ENCODE data around the gene FBN3.

The FBN3 gene

GRCh38 chr19:8088752-8089663 lies 60.4 kb downstream of the FBN3 start:
- no peak for DNase-seq

DNA sequence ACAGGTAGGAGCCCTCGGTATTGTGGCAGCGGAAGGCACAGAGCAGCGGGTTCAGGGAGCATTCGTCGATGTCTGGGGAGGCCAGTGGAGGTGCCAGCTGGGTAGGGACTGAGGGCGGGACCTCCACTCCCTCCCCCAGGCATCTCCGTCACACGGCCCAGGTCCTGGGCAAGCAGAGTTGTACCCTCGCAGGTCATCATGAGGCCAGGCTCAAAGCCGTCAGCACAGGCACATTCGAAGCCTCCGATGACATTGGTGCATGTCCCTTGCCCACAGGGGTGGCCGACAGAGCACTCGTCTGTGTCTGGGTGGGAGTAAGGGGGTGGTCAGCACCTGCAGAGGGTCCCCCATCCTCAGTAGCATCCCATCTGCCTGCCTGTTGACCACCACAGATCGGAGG lies 61.5 kb downstream of the FBN3 start:
- DNase-seq, result no peak

DNA sequence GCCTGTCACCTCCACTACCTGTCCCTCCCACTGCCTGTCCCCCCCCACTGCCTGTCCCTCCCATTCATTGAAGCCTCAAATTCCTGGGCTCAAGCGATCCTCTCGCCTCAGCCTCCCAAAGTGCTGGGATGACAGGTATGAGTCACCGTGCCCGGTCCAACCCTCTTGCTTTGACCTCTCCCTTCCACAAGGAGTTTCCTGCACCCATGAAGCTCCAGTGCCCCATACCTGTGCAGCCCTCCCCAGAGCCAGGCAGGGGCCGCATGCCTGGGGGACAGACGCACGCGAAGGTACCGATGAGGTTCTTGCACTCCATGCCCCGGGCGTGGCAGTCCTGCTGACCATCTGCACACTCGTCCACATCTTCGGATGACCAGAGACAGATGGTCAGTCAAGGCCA lies 62.5 kb downstream of the FBN3 start:
- no peak for DNase-seq

GRCh38 chr19:8085598-8086408 lies 63.6 kb downstream of the FBN3 start:
- DNase-seq, result no peak

- no peak for DNase-seq
Observed at GRCh38 chr19:8084152-8084551, 65.2 kb downstream of the FBN3 start.

DNA sequence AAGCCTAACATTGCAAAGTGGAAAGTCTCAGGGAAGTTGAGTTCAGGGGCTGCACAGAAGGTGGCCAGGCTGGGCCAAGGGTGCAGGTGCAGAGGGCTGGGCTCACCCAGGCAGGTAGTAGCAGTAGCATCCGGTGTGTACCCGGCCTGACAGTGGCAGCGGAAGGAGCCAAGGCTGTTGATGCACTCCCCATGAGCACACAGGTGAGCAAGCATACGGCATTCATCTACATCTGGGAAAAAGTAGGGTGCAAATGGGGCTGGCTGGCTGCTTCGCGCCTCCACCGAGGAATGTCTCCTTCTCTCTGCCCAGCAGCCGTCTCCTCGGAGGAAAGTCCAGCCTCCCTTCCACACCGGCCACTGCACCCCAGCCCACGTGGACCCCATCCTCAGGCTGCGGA lies 66.3 kb downstream of the FBN3 start:
- no peak for DNase-seq

GRCh38 chr19:8081569-8082550 lies 67.5 kb downstream of the FBN3 start:
- DNase-seq, result no peak

DNA sequence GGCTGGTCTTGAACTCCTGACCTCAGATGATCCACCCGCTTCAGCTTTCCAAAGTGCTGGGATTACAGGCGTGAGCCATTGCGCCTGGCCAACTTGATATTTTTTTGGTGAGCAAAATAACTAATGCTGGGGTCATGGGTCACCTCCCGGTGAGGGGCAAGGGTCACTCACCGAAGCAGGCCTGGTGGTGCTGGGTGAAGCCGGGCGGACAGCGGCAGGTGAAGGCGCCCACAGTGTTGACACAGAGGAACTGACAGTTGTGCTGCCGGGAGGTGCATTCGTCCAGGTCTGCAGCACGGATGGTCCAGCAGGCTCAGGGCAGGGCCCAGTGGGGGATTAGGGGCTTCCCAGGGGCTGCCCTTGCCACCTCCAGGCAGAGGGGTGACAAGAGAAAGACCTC lies 68.6 kb downstream of the FBN3 start:
- no peak for DNase-seq

DNA sequence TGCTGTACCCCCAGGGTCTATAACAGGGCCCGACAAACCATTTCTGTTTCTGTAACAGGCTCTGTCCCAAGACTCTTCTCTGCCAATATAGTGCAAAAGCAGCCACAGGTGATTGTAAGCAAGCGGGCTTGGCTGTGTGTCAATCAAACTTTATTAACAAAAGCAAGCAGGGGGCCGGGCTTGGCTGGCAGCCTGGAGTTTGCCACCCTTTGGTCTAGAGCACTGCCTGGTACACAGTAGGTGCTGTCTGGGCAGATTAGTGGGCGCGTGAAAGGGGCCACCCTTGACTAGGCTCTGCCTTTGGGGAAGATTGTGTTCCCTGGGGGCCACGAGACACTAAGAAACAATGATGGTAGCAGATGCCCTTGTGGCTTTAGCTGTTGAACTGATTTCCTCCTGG lies 69.4 kb downstream of the FBN3 start:
- no peak for DNase-seq

GRCh38 chr19:8075158-8076074 lies 74.0 kb downstream of the FBN3 start:
- no peak for DNase-seq

DNA sequence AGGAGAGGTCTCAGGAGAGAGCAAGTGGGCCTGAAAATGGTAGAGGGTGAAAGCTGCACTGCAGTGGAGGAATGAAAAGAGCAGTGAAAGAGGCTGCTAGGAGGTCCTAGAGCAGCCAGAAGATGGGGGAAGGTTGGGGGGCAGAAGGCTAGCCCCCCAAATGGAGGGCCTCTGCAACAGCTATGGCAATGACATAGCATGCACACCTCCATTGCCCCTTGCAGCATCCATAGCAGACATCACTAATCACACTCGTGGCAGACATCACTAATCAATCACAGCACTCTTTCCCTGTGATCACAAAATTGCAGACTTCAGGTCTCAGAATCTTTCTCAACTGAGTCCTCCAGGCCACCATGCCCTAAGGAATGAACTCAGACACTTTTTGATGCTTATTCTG lies 74.9 kb downstream of the FBN3 start:
- no peak for DNase-seq

- DNase-seq, result no peak
Observed at GRCh38 chr19:8071912-8072311, 77.5 kb downstream of the FBN3 start.

GRCh38 chr19:8069096-8069973 lies 80.1 kb downstream of the FBN3 start:
- DNase-seq, result peak; percentile 40 to 73

GRCh38 chr19:8065875-8066261 lies 83.5 kb downstream of the FBN3 start:
- no peak for DNase-seq

DNA sequence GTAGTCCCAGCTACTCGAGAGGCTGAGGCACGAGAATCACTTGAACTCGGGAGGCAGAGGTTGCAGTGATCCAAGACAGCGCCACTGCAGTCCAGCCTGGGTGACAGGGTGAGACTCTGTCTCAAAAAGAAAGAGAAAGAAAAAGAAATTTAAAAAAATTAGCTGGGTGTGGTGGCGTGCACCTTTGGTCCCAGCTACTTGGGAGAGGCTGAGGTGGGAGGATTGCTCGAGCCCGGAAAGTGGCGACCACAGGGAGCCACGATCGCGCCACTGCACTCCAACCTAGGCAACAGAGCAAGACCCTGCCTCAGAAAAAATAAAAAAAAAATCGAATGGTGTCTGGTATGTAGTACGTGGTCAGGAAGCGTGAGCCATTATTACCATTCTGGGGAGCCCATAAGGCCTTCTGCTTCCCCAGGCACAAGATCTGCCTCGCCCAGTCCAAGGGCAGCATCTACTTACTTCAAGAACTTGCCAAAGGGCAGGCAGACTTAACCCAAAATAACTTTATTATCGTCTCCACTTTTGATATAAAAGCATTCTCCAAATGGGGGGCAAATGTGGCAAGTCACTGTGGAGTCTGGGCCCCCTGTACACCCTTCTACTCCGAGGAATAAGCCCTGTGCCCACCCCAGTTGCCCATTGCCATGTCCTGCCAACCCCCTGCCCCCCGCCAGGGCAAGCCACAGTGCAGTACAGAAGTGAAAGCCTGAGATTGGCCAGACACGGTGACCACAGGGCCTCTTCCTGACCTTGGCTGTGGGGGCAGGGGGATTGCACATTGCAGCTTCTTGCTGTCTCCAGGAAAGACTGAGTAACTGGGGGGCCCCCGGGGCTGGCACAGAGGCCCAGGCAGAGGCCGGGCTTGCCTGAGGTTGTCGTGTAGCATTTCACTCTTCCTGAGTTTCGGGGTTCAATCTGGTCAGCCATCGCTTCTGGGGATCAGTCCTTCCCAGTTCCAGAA lies 84.2 kb downstream of the FBN3 start:
- DNase-seq, result no peak

GRCh38 chr19:8057545-8058270 lies 91.7 kb downstream of the FBN3 start:
- DNase-seq, result no peak

GRCh38 chr19:8056533-8056932 lies 92.9 kb downstream of the FBN3 start:
- DNase-seq, result no peak

DNA sequence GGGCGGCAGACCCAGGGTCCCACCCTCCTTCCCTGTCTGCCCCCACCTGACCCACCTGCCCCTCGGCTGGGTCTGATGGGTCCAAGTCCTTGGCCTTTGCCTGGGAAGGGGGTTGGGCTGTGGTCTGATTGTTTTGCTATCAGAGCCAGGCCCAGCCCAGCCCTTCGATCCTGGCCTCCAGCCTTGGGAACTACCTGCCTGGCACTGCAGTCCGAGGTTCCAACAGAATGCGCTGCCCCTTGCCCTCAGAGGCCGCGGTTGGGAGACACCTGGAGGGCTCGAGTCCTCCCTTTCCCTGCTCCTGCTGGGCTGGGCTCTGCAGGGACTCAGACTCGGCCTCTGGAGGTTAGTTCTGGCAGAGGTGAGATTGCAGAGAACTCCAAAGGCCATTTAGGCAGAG lies 95.2 kb downstream of the FBN3 start:
- DNase-seq, result no peak

GRCh38 chr19:8052464-8052859 lies 96.9 kb downstream of the FBN3 start, which contains the start of gene CCL25:
Gene CCL25, plus strand, starts transcription at chr19:8052760. Its CDS starts 290 bp downstream, at chr19:8053050.
- DNase-seq, result no peak

All from NCI-H524 (cell line).